ENCODE data around the gene CST8.

CST8 gene, protein sequence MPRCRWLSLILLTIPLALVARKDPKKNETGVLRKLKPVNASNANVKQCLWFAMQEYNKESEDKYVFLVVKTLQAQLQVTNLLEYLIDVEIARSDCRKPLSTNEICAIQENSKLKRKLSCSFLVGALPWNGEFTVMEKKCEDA

DNA sequence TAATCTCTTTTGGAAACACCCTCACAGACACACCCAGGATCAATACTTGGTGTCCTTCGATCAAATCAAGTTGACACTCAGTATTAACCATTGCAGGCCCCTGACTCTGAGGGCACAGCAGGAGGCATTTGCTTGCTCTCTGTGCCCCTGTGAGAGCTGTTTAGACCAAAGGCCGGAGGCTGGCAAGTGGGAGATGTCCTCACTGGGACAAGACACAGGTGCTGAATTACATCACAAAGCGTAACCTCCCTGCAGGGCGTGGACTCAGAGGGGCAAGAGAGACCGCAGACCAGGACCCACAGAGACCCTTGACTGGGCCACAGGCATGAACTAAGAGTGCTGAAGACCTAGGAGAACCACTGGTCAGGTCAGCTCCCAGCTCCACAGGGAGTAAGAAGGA, at the start of gene CST8:
TSS of gene CST8 (plus strand) at position 301 of the 400 bp plus-strand sequence. CDS start 551 bp downstream, outside the sequence.
- H3K9ac ChIP-seq (ENCODE audit: low read length) = no peak within 1 kb of the TSS
- no peak within 1 kb of the TSS for H3K4me3 ChIP-seq (ENCODE audit: low read length)
- H3K27me3 ChIP-seq (ENCODE audit: control insufficient read depth, insufficient read depth, low read length) = no peaks in the 10 kb centered on the region
- H3K36me3 ChIP-seq (ENCODE audit: control insufficient read depth, insufficient read depth, low read length) = no peaks in the 10 kb centered on the region
- no peak within 1 kb of the TSS for H3K27ac ChIP-seq (ENCODE audit: low read depth, low read length)
- no peaks in the 10 kb centered on the region for H3K4me1 ChIP-seq (ENCODE audit: control insufficient read depth, insufficient read depth, low read length)

DNA sequence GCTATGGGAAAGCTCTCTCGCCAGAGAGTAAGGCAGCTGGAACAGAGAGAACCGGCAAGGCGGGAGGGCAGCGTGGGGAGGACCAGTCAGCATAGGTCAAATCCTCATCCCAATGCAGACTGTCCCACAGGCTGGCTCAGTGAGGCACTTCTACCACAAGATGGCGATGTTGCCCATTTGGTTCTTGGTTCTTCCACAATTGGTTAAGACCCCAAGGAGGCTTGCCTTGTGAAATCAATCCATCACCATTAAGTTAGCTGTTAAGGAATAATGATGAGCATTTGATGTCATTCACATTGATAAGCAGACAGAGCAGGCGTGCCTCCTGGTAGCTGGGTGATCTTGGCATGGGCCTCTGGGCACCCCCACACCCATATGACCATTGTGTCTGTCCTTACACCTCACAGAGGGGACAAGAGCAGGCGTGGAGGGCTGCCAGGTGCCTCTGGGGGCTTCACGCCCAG, 49.0 kb upstream of the CST8 start:
- no peak overlapping the region for H3K9ac ChIP-seq (ENCODE audit: low read length)
- no peak overlapping the region for H3K4me3 ChIP-seq (ENCODE audit: low read length)
- no peaks in the 10 kb centered on the region for H3K27me3 ChIP-seq (ENCODE audit: control insufficient read depth, insufficient read depth, low read length)
- no peak overlapping the region for H3K27ac ChIP-seq (ENCODE audit: low read depth, low read length)
- no peaks in the 10 kb centered on the region for H3K4me1 ChIP-seq (ENCODE audit: control insufficient read depth, insufficient read depth, low read length)
- H3K36me3 ChIP-seq (ENCODE audit: control insufficient read depth, insufficient read depth, low read length) = no peaks in the 10 kb centered on the region

DNA sequence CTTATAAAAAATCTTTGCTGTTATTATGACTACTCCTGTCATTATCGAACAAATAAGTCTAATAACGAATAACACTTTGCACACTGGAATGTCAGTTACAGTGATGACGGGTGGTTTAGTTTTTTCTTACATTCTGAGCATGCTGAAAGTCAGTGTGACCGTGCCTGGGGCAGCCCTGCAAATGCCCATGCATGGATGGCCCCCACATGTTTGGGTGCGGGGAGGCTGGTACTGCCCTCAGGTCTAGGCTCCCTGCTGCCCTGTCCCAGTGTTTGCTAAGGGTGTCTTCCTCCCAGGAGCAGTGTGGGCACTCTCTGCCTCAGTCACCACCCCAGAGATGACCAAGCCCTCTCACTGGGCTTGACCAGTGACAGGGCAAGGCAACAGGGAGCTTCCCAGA, 48.5 kb upstream of the CST8 start:
- Histone ChIP-seq H3K27ac (ENCODE audit: low read depth, low read length) (no peak overlapping the region), H3K36me3 (ENCODE audit: control insufficient read depth, insufficient read depth, low read length) (no peaks in the 10 kb centered on the region), H3K9ac (ENCODE audit: low read length) (no peak overlapping the region), H3K27me3 (ENCODE audit: control insufficient read depth, insufficient read depth, low read length) (no peaks in the 10 kb centered on the region), H3K4me3 (ENCODE audit: low read length) (no peak overlapping the region), H3K4me1 (ENCODE audit: control insufficient read depth, insufficient read depth, low read length) (no peaks in the 10 kb centered on the region)

DNA sequence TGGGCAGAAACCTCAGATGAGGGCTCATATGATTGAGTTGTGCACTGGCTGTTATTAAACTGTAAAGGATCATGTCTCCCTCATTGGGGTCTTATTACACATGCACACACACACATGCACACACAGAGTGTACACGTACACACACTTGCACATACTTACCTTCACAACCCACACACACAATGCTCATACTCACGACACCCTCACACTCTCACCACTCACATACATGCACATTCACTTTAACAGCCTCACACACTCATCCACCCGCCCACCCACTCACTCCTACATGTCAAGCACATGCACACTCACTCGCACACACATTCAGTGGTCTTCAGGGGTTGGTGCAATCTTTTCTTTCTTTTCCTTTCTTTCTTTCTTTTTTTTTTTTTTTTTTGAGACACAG, 46.1 kb upstream of the CST8 start:
- Histone ChIP-seq H3K27me3 (ENCODE audit: control insufficient read depth, insufficient read depth, low read length) (no peaks in the 10 kb centered on the region), H3K4me1 (ENCODE audit: control insufficient read depth, insufficient read depth, low read length) (no peaks in the 10 kb centered on the region), H3K27ac (ENCODE audit: low read depth, low read length) (no peak overlapping the region), H3K4me3 (ENCODE audit: low read length) (no peak overlapping the region), H3K9ac (ENCODE audit: low read length) (no peak overlapping the region), H3K36me3 (ENCODE audit: control insufficient read depth, insufficient read depth, low read length) (no peaks in the 10 kb centered on the region)

DNA sequence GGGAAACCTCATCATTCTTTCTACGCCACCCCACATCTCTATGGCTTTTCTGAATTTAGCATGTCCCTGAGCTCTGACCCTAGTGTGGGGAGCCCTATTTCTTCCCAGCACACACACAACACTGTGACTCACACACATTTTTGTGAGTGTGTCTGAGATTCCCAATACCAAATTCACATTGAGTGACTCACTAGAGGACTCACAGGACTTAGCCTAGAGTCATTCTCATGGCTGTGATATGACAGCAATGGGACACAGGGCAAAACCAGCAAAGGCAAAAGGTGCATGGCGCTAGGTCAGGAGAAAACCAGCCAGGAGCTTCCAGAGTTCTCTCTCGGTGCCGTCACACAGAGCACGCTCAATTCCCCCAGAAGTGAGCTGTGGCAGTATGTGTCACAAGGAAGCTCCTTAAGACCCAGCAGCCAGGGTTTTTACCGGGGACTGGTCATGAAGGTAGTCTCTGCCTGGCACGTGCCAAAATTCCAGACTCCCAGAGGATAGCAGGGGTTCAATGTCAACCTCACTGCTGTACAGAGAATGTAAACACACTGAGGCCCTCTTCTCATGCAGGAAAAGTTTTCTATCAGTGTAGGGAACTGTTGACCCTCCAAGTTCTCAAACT, 45.2 kb upstream of the CST8 start:
- Histone ChIP-seq H3K4me1 (ENCODE audit: control insufficient read depth, insufficient read depth, low read length) (no peaks in the 10 kb centered on the region), H3K36me3 (ENCODE audit: control insufficient read depth, insufficient read depth, low read length) (no peaks in the 10 kb centered on the region), H3K4me3 (ENCODE audit: low read length) (no peak overlapping the region), H3K27ac (ENCODE audit: low read depth, low read length) (no peak overlapping the region), H3K9ac (ENCODE audit: low read length) (no peak overlapping the region), H3K27me3 (ENCODE audit: control insufficient read depth, insufficient read depth, low read length) (no peaks in the 10 kb centered on the region)

DNA sequence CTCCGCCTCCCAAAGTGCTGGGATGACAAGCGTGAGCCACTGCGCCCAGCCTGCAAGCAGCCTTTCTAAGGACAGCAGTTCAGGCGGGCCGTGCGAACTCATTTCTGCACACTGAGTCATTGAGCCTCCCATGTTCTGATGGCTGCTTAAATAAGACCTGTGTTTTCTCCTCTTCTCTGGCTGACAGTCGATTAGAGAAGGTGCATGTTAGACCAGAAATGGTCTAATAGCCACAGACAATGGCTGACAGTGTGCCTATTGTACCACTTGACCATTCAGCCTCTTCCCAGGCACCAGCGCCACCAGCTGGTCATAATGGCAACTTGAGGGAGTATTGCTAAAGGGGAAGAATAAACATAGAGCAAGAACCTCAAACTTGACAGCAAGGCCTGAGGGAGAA, 44.4 kb upstream of the CST8 start:
- Histone ChIP-seq H3K27me3 (ENCODE audit: control insufficient read depth, insufficient read depth, low read length) (no peaks in the 10 kb centered on the region), H3K27ac (ENCODE audit: low read depth, low read length) (no peak overlapping the region), H3K4me3 (ENCODE audit: low read length) (no peak overlapping the region), H3K4me1 (ENCODE audit: control insufficient read depth, insufficient read depth, low read length) (no peaks in the 10 kb centered on the region), H3K36me3 (ENCODE audit: control insufficient read depth, insufficient read depth, low read length) (no peaks in the 10 kb centered on the region), H3K9ac (ENCODE audit: low read length) (no peak overlapping the region)

DNA sequence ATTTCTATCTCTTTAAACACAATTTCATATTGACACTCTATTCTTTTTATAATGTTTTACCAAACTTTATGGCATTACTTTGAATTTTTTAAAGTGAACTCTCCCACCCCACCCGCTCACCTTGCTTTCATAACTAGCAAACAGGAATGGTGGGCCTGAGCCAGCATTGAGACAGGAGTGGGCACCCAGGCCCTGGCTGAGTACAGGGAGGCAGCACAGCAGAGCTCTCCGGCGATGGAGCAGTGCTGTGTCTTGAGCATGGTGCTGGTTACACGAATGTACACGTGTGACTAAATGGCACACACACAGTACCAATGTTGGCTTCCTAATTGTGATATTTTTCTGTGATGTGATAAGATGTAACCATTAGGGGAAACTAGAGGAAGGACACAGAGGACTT, 42.8 kb upstream of the CST8 start:
- H3K36me3 ChIP-seq (ENCODE audit: control insufficient read depth, insufficient read depth, low read length) = no peaks in the 10 kb centered on the region
- H3K4me1 ChIP-seq (ENCODE audit: control insufficient read depth, insufficient read depth, low read length) = no peaks in the 10 kb centered on the region
- H3K27me3 ChIP-seq (ENCODE audit: control insufficient read depth, insufficient read depth, low read length) = no peaks in the 10 kb centered on the region
- H3K4me3 ChIP-seq (ENCODE audit: low read length) = no peak overlapping the region
- no peak overlapping the region for H3K27ac ChIP-seq (ENCODE audit: low read depth, low read length)
- no peak overlapping the region for H3K9ac ChIP-seq (ENCODE audit: low read length)

DNA sequence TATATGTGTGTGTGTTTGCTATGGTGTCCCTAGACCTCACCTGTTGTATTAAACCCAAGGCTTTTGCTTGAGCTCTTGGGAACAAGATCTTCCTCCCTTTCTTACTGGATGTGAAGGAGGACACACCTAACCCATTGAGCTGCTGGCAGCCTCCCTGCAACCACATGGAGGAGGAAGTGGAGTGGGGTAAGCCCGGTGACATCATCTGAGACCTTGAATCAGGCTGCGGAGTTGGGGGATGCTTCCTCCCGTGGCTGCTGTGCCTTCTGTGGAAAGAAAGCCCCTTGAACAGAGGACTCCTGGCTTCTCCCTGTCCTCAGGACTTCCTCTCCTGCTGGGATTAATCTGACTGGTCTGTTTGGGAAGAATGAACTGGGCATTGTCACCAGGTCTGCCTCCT, 41.5 kb upstream of the CST8 start:
- no peak overlapping the region for H3K9ac ChIP-seq (ENCODE audit: low read length)
- H3K4me1 ChIP-seq (ENCODE audit: control insufficient read depth, insufficient read depth, low read length) = no peaks in the 10 kb centered on the region
- no peak overlapping the region for H3K27ac ChIP-seq (ENCODE audit: low read depth, low read length)
- H3K36me3 ChIP-seq (ENCODE audit: control insufficient read depth, insufficient read depth, low read length) = no peaks in the 10 kb centered on the region
- no peaks in the 10 kb centered on the region for H3K27me3 ChIP-seq (ENCODE audit: control insufficient read depth, insufficient read depth, low read length)
- H3K4me3 ChIP-seq (ENCODE audit: low read length) = no peak overlapping the region

DNA sequence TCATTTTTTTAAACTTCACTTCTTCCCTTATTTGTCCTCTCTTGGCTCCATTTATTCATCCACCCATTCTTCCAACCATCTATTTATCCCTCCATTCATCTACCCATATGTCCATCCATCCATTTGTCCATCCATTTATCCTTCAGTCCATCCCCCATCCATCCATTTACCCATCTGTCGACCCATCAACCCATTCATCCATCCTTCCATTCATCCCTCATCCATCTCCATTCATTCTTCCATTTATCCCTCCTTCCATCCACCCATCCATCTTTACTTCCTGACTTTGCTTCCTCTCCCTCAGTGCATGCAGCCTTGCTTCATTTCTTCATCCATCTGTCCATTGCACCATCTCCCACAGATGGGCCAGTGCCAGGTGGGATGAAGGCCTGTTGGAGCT, 40.0 kb upstream of the CST8 start:
- H3K36me3 ChIP-seq (ENCODE audit: control insufficient read depth, insufficient read depth, low read length) = no peaks in the 10 kb centered on the region
- no peaks in the 10 kb centered on the region for H3K27me3 ChIP-seq (ENCODE audit: control insufficient read depth, insufficient read depth, low read length)
- H3K9ac ChIP-seq (ENCODE audit: low read length) = no peak overlapping the region
- H3K4me1 ChIP-seq (ENCODE audit: control insufficient read depth, insufficient read depth, low read length) = no peaks in the 10 kb centered on the region
- no peak overlapping the region for H3K4me3 ChIP-seq (ENCODE audit: low read length)
- H3K27ac ChIP-seq (ENCODE audit: low read depth, low read length) = no peak overlapping the region

DNA sequence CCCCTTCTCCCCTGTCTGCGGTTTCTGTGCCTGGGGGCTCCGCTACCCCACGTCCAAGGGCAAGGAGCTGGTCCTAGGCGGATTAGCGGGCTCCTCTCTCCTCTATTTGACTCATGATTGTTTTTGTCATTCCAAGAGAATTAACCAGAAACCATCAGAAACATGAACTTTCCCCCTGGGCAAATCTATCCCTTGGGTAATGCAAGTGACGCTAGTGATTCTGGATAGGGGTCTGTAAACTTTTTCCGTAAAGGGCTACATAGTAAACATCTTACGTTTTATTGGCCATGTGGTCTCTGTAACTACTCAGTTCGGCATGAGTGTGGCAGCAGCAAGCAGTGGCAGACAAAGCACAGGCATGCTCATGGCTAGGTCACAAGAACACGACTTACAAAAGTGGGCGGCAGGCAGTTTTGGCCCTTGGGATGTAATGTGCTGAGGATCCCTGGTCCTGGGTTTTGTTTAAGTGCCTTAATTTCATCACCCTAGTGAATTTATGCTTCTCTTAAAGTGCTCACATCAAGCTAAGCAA, 38.9 kb upstream of the CST8 start:
- H3K36me3 ChIP-seq (ENCODE audit: control insufficient read depth, insufficient read depth, low read length) = no peaks in the 10 kb centered on the region
- no peak overlapping the region for H3K4me3 ChIP-seq (ENCODE audit: low read length)
- no peaks in the 10 kb centered on the region for H3K4me1 ChIP-seq (ENCODE audit: control insufficient read depth, insufficient read depth, low read length)

DNA sequence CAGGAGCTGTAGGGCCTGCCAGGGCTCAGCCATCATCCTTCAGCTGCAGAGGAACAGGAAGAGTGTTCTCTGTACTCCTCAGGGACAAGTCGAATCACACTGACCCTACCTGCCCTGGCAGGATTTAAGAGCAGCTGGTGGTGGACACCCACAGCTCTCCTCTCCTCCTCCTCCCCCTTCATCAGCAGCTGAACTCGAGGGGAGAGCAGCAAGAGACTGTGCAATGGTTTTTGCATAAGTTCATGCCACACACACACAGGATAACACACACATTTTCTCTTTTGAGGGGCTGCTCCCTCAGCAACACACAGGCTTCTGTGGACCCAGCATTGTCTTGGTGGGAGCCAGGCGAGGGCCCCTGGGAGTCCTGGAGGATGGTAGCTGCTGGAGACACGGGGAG, 38.1 kb upstream of the CST8 start, which contains the start of gene CST11:
TSS of gene CST11 (minus strand) at position 101 of the 400 bp plus-strand sequence. CDS start at position 36, 65 bp downstream.
- Histone ChIP-seq H3K27ac (ENCODE audit: low read depth, low read length) (no peak within 1 kb of the TSS), H3K27me3 (ENCODE audit: control insufficient read depth, insufficient read depth, low read length) (no peaks in the 10 kb centered on the region), H3K36me3 (ENCODE audit: control insufficient read depth, insufficient read depth, low read length) (no peaks in the 10 kb centered on the region), H3K4me1 (ENCODE audit: control insufficient read depth, insufficient read depth, low read length) (no peaks in the 10 kb centered on the region), H3K9ac (ENCODE audit: low read length) (no peak within 1 kb of the TSS), H3K4me3 (ENCODE audit: low read length) (no peak within 1 kb of the TSS)

More for the DNA sequence above, 38.9 kb upstream of the CST8 start:
- Histone ChIP-seq H3K27me3 (ENCODE audit: control insufficient read depth, insufficient read depth, low read length) (no peaks in the 10 kb centered on the region), H3K27ac (ENCODE audit: low read depth, low read length) (no peak overlapping the region), H3K9ac (ENCODE audit: low read length) (no peak overlapping the region)

DNA sequence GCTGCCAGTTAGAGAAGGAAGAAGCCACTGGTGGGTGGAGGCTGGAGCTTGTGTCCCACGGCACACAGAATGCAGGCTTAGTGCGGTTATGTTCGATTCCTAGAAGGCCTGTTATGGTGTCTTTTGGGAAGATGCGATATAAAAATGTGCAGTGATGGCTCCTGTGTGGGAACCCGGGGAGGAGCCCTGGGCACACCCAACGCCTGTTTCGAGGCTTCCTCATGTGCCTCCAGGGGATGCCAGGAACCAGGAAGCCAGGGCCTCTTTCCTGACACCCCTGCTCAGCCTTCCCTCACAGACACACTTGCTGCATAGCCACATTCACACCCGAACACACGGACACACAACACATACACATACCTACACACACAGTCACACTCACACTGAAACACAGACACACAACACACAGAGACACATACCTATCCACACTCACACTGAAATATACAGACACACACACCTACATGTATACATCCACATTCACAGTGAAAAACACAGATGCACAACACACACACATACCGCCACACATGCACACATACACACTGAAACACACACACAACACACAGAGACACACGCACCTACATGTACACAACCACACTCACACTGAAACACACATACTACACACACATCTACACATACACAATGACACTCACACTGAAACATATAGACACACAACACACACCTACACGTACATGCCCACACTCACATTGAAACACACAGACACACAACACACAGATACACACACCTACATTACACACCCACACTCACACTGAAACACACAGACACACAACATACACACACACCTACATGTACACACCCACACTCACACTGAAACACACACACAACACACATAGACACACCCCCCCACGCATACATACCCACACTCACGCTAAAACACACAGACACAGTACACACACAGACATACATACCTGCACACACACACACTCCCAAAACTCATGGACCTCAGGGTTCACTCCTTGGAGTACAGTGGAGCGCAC, 37.1 kb upstream of the CST8 start:
- Histone ChIP-seq H3K4me3 (ENCODE audit: low read length) (no peak overlapping the region), H3K36me3 (ENCODE audit: control insufficient read depth, insufficient read depth, low read length) (no peaks in the 10 kb centered on the region), H3K4me1 (ENCODE audit: control insufficient read depth, insufficient read depth, low read length) (no peaks in the 10 kb centered on the region), H3K27me3 (ENCODE audit: control insufficient read depth, insufficient read depth, low read length) (no peaks in the 10 kb centered on the region), H3K9ac (ENCODE audit: low read length) (no peak overlapping the region), H3K27ac (ENCODE audit: low read depth, low read length) (no peak overlapping the region)

All from rectal smooth muscle tissue (tissue), 1 donor.